WTC11 (cell line): ENCODE results near the gene POLR3A. TPM values are rescaled to one million over a fixed set of nuclear protein-coding genes. Genes with fewer than 3 reads are reported as not detected.
"Not testable (repeated sequence)": the region's sequence is repeated elsewhere in the genome, so short reads cannot be mapped to it uniquely, and the experiment has no call there.

Experiments used
- ATAC-seq: fragments of 200-7000 bp; cut with Tn5 transposase; 2 replicates; pipeline ENCODE4 v1.10.0; 2021; ENCODE audit warnings: mild to moderate bottlenecking, moderate library complexity
- CTCF ChIA-PET: fragments of 300-600 bp; sonication (Branson Sonifier 250); formaldehyde crosslinking; loops from one replicate; lab custom pipeline; 2021; ENCODE audit warnings: antibody characterized with exemption; lab: Charles Lee
- POLR2A ChIA-PET: fragments of 350-600 bp; sonication (Branson Sonifier 250); formaldehyde crosslinking; loops from one replicate; lab custom pipeline; 2021; ENCODE audit warnings: antibody characterized with exemption; lab: Charles Lee
- DNase-seq: peaks from one replicate; pipeline ENCODE4 v3.0.0; 2021; ENCODE audit warnings: low spot score
- H3K27ac Mint-ChIP-seq: 2 replicates; pipeline ENCODE4 v1.8.0; 2021; ENCODE audit warnings: mixed read lengths
- H3K27me3 Mint-ChIP-seq: 2 replicates; pipeline ENCODE4 v1.8.0; 2021; ENCODE audit warnings: low read depth, mild to moderate bottlenecking, moderate library complexity, mixed read lengths
- H3K36me3 Mint-ChIP-seq: 2 replicates; pipeline ENCODE4 v1.8.0; 2021; ENCODE audit warnings: mixed read lengths
- H3K4me1 Mint-ChIP-seq: 2 replicates; pipeline ENCODE4 v1.8.0; 2022; ENCODE audit warnings: mixed read lengths
- H3K4me3 Mint-ChIP-seq: 2 replicates; pipeline ENCODE4 v1.8.0; 2021; ENCODE audit warnings: mild to moderate bottlenecking, moderate library complexity, mixed read lengths
- H3K9me3 Mint-ChIP-seq: 2 replicates; pipeline ENCODE4 v1.8.0; 2021; ENCODE audit warnings: mixed read lengths
- AFF4 ChIP-seq: sonication (generic); formaldehyde crosslinking; IDR thresholded peaks from 2 replicates; pipeline ENCODE4 v1.8.1; 2023; ENCODE audit warnings: mild to moderate bottlenecking, missing genetic modification reagents, borderline replicate concordance
- ATF1 ChIP-seq: sonication (generic); formaldehyde crosslinking; IDR thresholded peaks from 2 replicates; pipeline ENCODE4 v1.8.1; 2023; ENCODE audit warnings: mild to moderate bottlenecking, moderate library complexity, missing genetic modification reagents
- CREB1 ChIP-seq: sonication (generic); formaldehyde crosslinking; IDR thresholded peaks from 2 replicates; pipeline ENCODE4 v1.8.0; 2023; ENCODE audit warnings: mild to moderate bottlenecking, missing genetic modification reagents
- E2F4 ChIP-seq: sonication (generic); formaldehyde crosslinking; IDR thresholded peaks from 2 replicates; pipeline ENCODE4 v1.8.1; 2022; ENCODE audit warnings: low read depth, mild to moderate bottlenecking, moderate library complexity, missing genetic modification reagents, borderline replicate concordance
- E2F5 ChIP-seq: sonication (generic); formaldehyde crosslinking; IDR thresholded peaks from 2 replicates; pipeline ENCODE4 v1.8.1; 2022; ENCODE audit warnings: mild to moderate bottlenecking, moderate library complexity, missing genetic modification reagents
- ELF4 ChIP-seq: sonication (generic); formaldehyde crosslinking; IDR thresholded peaks from 2 replicates; pipeline ENCODE4 v1.8.1; 2022; ENCODE audit warnings: low read depth, mild to moderate bottlenecking, moderate library complexity, missing genetic modification reagents
- FOXP4 ChIP-seq: sonication (generic); formaldehyde crosslinking; IDR thresholded peaks from 2 replicates; pipeline ENCODE4 v1.8.0; 2022; ENCODE audit warnings: mild to moderate bottlenecking, missing genetic modification reagents
- GABPB1 ChIP-seq: sonication (generic); formaldehyde crosslinking; IDR thresholded peaks from 2 replicates; pipeline ENCODE4 v1.8.1; 2023; ENCODE audit warnings: mild to moderate bottlenecking, missing genetic modification reagents
- HMGXB4 ChIP-seq: sonication (generic); formaldehyde crosslinking; IDR thresholded peaks from 2 replicates; pipeline ENCODE4 v1.8.1; 2023; ENCODE audit warnings: mild to moderate bottlenecking, moderate library complexity, missing genetic modification reagents
- JUN ChIP-seq: sonication (generic); formaldehyde crosslinking; IDR thresholded peaks from 2 replicates; pipeline ENCODE4 v1.8.0; 2023; ENCODE audit warnings: mild to moderate bottlenecking, missing genetic modification reagents
- NFATC4 ChIP-seq: fragments of 250-450 bp; sonication (Bioruptor Pico); IDR thresholded peaks from 2 replicates; pipeline ENCODE4 v1.9.0; 2021; ENCODE audit warnings: mild to moderate bottlenecking
- OVOL2 ChIP-seq: fragments of 250-450 bp; sonication (Bioruptor Pico); IDR thresholded peaks from 2 replicates; pipeline ENCODE4 v1.9.0; 2021; ENCODE audit warnings: mild to moderate bottlenecking, borderline replicate concordance
- RORB ChIP-seq: fragments of 250-450 bp; sonication (Bioruptor Pico); IDR thresholded peaks from 2 replicates; pipeline ENCODE4 v1.9.0; 2021; ENCODE audit warnings: mild to moderate bottlenecking
- SOX15 ChIP-seq: fragments of 250-450 bp; sonication (Bioruptor Pico); IDR thresholded peaks from 2 replicates; pipeline ENCODE4 v1.9.0; 2021; ENCODE audit warnings: mild to moderate bottlenecking
- SP1 ChIP-seq: sonication (generic); formaldehyde crosslinking; conservative IDR thresholded peaks from 2 replicates; pipeline ENCODE4 v1.8.1; 2022; ENCODE audit warnings: missing genetic modification reagents
- ZNF317 ChIP-seq: sonication (generic); formaldehyde crosslinking; IDR thresholded peaks from 2 replicates; pipeline ENCODE4 v1.8.1; 2023; ENCODE audit warnings: low read depth, mild to moderate bottlenecking, moderate library complexity, missing genetic modification reagents, borderline replicate concordance
- ZNF396 ChIP-seq: fragments of 250-450 bp; sonication (Bioruptor Pico); IDR thresholded peaks from 2 replicates; pipeline ENCODE4 v1.8.0; 2021; ENCODE audit warnings: mild to moderate bottlenecking, moderate library complexity, borderline replicate concordance
- ZNF416 ChIP-seq: fragments of 250-450 bp; sonication (Bioruptor Pico); IDR thresholded peaks from 2 replicates; pipeline ENCODE4 v1.9.0; 2021; ENCODE audit warnings: mild to moderate bottlenecking, inconsistent platforms
- total RNA-seq: library from RNA; stranded (reverse); gene quantifications from 3 replicates; pipeline ENCODE4 v1.2.3, GENCODE V29; 2021
- TF ChIP-seq, protein P1 (sequence below): sonication (generic); formaldehyde crosslinking; IDR thresholded peaks from 2 replicates; pipeline ENCODE4 v1.8.0; 2022; ENCODE audit warnings: mild to moderate bottlenecking, missing genetic modification reagents
- TF ChIP-seq, protein P2 (sequence below): fragments of 250-450 bp; sonication (Bioruptor Pico); IDR thresholded peaks from 2 replicates; pipeline ENCODE4 v2.1.2; 2022; ENCODE audit warnings: mild to moderate bottlenecking, moderate library complexity

Gene POLR3A
- total RNA-seq, 1 experiment from 2014 or later, result 32.2 TPM

GRCh38 chr10:78078539-78079330 lies 49.4 kb upstream of the POLR3A start (continued):
- TF ChIP-seq AFF4 (CRISPR knock-in tag) (no peak), ELF4 (no peak), E2F5 (CRISPR knock-in tag) (no peak), FOXP4 (CRISPR knock-in tag) (no peak), ZNF416 (CRISPR knock-in tag) (no peak), SOX15 (CRISPR knock-in tag) (no peak), ZNF317 (no peak)
- TF ChIP-seq, protein P1, sequence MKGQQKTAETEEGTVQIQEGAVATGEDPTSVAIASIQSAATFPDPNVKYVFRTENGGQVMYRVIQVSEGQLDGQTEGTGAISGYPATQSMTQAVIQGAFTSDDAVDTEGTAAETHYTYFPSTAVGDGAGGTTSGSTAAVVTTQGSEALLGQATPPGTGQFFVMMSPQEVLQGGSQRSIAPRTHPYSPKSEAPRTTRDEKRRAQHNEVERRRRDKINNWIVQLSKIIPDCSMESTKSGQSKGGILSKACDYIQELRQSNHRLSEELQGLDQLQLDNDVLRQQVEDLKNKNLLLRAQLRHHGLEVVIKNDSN (CRISPR knock-in tag), result no peak

DNA sequence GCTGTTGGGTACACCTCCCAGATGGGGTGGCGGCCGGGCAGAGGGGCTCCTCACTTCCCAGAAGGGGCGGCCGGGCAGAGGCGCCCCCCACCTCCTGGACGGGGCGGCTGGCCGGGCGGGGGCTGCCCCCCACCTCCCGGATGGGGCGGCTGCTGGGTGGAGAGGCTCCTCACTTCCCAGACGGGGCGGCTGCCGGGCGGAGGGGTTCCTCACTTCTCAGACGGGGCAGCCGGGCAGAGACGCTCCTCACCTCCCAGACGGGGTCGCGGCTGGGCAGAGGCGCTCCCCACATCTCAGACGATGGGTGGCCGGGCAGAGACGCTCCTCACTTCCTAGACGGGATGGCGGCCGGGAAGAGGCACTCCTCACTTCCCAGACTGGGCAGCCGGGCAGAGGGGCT lies 46.5 kb upstream of the POLR3A start:
- CTCF ChIA-PET, H3K27ac Mint-ChIP-seq, ATAC-seq, H3K4me1 Mint-ChIP-seq, H3K4me3 Mint-ChIP-seq, POLR2A ChIA-PET, H3K27me3 Mint-ChIP-seq, DNase-seq: not testable (repeated sequence)
- Mint-ChIP-seq H3K9me3 (peaks cover 21% of the 10 kb centered on the region), H3K36me3 (peaks cover 28% of the 10 kb centered on the region)

- Mint-ChIP-seq H3K27me3 (peaks cover 3% of the 10 kb centered on the region; the same call in 1 of the 2 replicates), H3K36me3 (peaks cover 28% of the 10 kb centered on the region), H3K4me1 (peaks cover 5% of the 10 kb centered on the region), H3K27ac (no peak overlapping the region), H3K9me3 (peaks cover 21% of the 10 kb centered on the region), H3K4me3 (no peak overlapping the region)
- POLR2A ChIA-PET, result no interaction called here
- ATAC-seq (no peak), DNase-seq (no peak)
- CTCF ChIA-PET, result interaction anchor here (0.5 to 2.8 kb wide), 3 partner anchors 25 to 1123 kb away, joined by 3 to 13 read pairs (median 3); no protein-coding TSS in a partner anchor
- TF ChIP-seq GABPB1 (CRISPR knock-in tag) (no peak), JUN (no peak), ATF1 (CRISPR knock-in tag) (no peak), CREB1 (CRISPR knock-in tag) (no peak), E2F4 (CRISPR knock-in tag) (no peak), OVOL2 (no peak), RORB (CRISPR knock-in tag) (no peak), HMGXB4 (CRISPR knock-in tag) (no peak), ZNF396 (CRISPR knock-in tag) (no peak), NFATC4 (CRISPR knock-in tag) (no peak), SP1 (no peak)
- TF ChIP-seq, protein P2, sequence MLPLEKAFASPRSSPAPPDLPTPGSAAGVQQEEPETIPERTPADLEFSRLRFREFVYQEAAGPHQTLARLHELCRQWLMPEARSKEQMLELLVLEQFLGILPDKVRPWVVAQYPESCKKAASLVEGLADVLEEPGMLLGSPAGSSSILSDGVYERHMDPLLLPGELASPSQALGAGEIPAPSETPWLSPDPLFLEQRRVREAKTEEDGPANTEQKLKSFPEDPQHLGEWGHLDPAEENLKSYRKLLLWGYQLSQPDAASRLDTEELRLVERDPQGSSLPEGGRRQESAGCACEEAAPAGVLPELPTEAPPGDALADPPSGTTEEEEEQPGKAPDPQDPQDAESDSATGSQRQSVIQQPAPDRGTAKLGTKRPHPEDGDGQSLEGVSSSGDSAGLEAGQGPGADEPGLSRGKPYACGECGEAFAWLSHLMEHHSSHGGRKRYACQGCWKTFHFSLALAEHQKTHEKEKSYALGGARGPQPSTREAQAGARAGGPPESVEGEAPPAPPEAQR (CRISPR knock-in tag), result no peak
- TF ChIP-seq, protein P1 (CRISPR knock-in tag), result no peak
Measured at GRCh38 chr10:78072504-78072903, 43.2 kb upstream of the POLR3A start.
